A673 (cell line): ENCODE data around the gene RXRA. TPM values are rescaled to one million over a fixed set of nuclear protein-coding genes. Genes with fewer than 3 reads are reported as not detected.

Source experiments
- BruUV-seq: library from RNA; stranded (reverse); fragments of 400-500 nt; replicated peaks from 2 replicates; lab custom pipeline; 2021; lab: Mats Ljungman, UMichigan
- CTCF ChIA-PET: fragments of 300-600 bp; sonication (Branson Sonifier 250); formaldehyde crosslinking; loops from one replicate; lab custom pipeline; 2022; ENCODE audit warnings: antibody characterized with exemption; lab: Charles Lee
- POLR2A ChIA-PET: fragments of 300-600 bp; sonication (Branson Sonifier 250); formaldehyde crosslinking; loops from one replicate; lab custom pipeline; 2022; ENCODE audit warnings: antibody characterized with exemption; ENCODE audit not compliant: low non-redundant PET; lab: Charles Lee
- DNase-seq: peaks from one replicate; pipeline ENCODE4 v3.0.0-alpha.2; 2015; ENCODE audit warnings: low spot score
- H3K27ac ChIP-seq: fragments of 200-600 bp; sonication (generic); 2 replicates; pipeline ENCODE4 v1.5.1; 2016; ENCODE audit warnings: mixed run types, low read depth, mild to moderate bottlenecking, mixed read lengths, antibody characterized with exemption, low read length; ENCODE audit not compliant: poor library complexity, severe bottlenecking
- H3K27me3 ChIP-seq: fragments of 200-600 bp; sonication (generic); replicated peaks from 2 replicates; pipeline ENCODE4 v1.6.1; 2017; ENCODE audit warnings: mixed run types, low read depth, mild to moderate bottlenecking, mixed read lengths, antibody characterized with exemption, low read length; ENCODE audit not compliant: insufficient read depth, poor library complexity
- H3K36me3 ChIP-seq: fragments of 200-600 bp; sonication (generic); 2 replicates; pipeline ENCODE4 v1.6.1; 2016; ENCODE audit warnings: mixed run types, mild to moderate bottlenecking, mixed read lengths, antibody characterized with exemption, low read length; ENCODE audit not compliant: insufficient read depth, poor library complexity, severe bottlenecking
- H3K4me1 ChIP-seq: fragments of 200-600 bp; sonication (generic); 2 replicates; pipeline ENCODE4 v1.6.1; 2017; ENCODE audit warnings: mixed run types, mild to moderate bottlenecking, mixed read lengths, antibody characterized with exemption, low read length; ENCODE audit not compliant: insufficient read depth, poor library complexity, severe bottlenecking
- H3K4me3 ChIP-seq: fragments of 200-600 bp; sonication (generic); 2 replicates; pipeline ENCODE4 v1.5.1; 2016; ENCODE audit warnings: low read depth, mixed run types, mild to moderate bottlenecking, mixed read lengths, low read length; ENCODE audit not compliant: poor library complexity, severe bottlenecking
- H3K9me3 ChIP-seq: fragments of 200-600 bp; sonication (generic); 2 replicates; pipeline ENCODE4 v1.6.1; 2016; ENCODE audit warnings: mixed run types, low read depth, mild to moderate bottlenecking, mixed read lengths, antibody characterized with exemption, low read length; ENCODE audit not compliant: poor library complexity, severe bottlenecking
- CTCF ChIP-seq: fragments of 300-800, 200-600 bp; sonication (generic); conservative IDR thresholded peaks from 2 replicates; pipeline ENCODE4 v1.5.1; 2017; ENCODE audit warnings: low read depth, mild to moderate bottlenecking, antibody characterized with exemption, low read length, moderate library complexity, mixed read lengths
- EZH2 ChIP-seq: fragments of 200-600 bp; sonication (generic); IDR thresholded peaks from 2 replicates; pipeline ENCODE4 v1.6.1; 2017; ENCODE audit warnings: borderline replicate concordance, low read depth, mild to moderate bottlenecking, mixed read lengths, antibody characterized with exemption, low read length; ENCODE audit not compliant: poor library complexity, severe bottlenecking
- intact Hi-C: fragments of 100-400 bp; cut with micrococcal nuclease; formaldehyde crosslinking; loops from one replicate; pipeline ENCODE4 v1.10.0; 2022; ENCODE audit not compliant: unreplicated experiment
- total RNA-seq: library from RNA; stranded (reverse); gene quantifications from 2 replicates; pipeline ENCODE4 v1.2.3, GENCODE V29; 2021

The RXRA gene
- total RNA-seq, 1 experiment from 2014 or later = 54.1 TPM

- ChIA-PET POLR2A (no interaction called here), CTCF (no interaction called here)
- no peak for DNase-seq
Observed at GRCh38 chr9:134289241-134289875, 36.9 kb upstream of the RXRA start.

GRCh38 chr9:134290603-134291451, 35.4 kb upstream of the RXRA start:
- Histone ChIP-seq H3K4me1 (peaks cover 13% of the 10 kb centered on the region), H3K4me3 (no peak overlapping the region), H3K9me3 (no peaks in the 10 kb centered on the region), H3K27me3 (no peaks in the 10 kb centered on the region), H3K36me3 (no peaks in the 10 kb centered on the region), H3K27ac (no peak overlapping the region)
- intact Hi-C loops = no loop called here
- no TSS peak for BruUV-seq
- TF ChIP-seq EZH2 = no peak
- TF ChIP-seq CTCF = no peak
- ChIA-PET CTCF (interaction anchor here (0.6 kb wide), 1 partner anchor 1368 kb away, joined by 3 read pairs; no protein-coding TSS in a partner anchor), POLR2A (no interaction called here)
- DNase-seq = no peak

More at GRCh38 chr9:134289241-134289875, 36.9 kb upstream of the RXRA start:
- H3K27me3 ChIP-seq = no peaks in the 10 kb centered on the region
- intact Hi-C loops = no loop called here
- peaks cover 12% of the 10 kb centered on the region for H3K4me1 ChIP-seq
- no TSS peak for BruUV-seq
- no peak overlapping the region for H3K27ac ChIP-seq
- no peaks in the 10 kb centered on the region for H3K9me3 ChIP-seq
- no peak for TF ChIP-seq EZH2
- TF ChIP-seq CTCF = no peak
- no peaks in the 10 kb centered on the region for H3K36me3 ChIP-seq
- no peak overlapping the region for H3K4me3 ChIP-seq

GRCh38 chr9:134291452-134291881, 34.8 kb upstream of the RXRA start:
- ChIA-PET POLR2A (no interaction called here), CTCF (no interaction called here)
- no peak overlapping the region for H3K4me3 ChIP-seq
- no TSS peak for BruUV-seq
- TF ChIP-seq CTCF = no peak
- no peak for TF ChIP-seq EZH2
- H3K27ac ChIP-seq = no peak overlapping the region
- no peaks in the 10 kb centered on the region for H3K36me3 ChIP-seq
- H3K9me3 ChIP-seq = no peaks in the 10 kb centered on the region
- DNase-seq = no peak
- H3K4me1 ChIP-seq = peaks cover 13% of the 10 kb centered on the region
- intact Hi-C loops = no loop called here
- no peaks in the 10 kb centered on the region for H3K27me3 ChIP-seq
